Fibroblast of villous mesenchyme (primary cell): Measurements from ENCODE around the gene SRP14. TPM values are rescaled to one million over a fixed set of nuclear protein-coding genes. Genes with fewer than 3 reads are reported as not detected.

Source experiments
- DNase-seq: peaks from one replicate; pipeline ENCODE4 v3.0.0-alpha.2; 2010; ENCODE audit warnings: low read depth
- H3K4me3 ChIP-seq: 2 replicates; pipeline ENCODE4 v1.5.1; 2011; ENCODE audit warnings: low read depth, mild to moderate bottlenecking, low read length
- CTCF ChIP-seq: IDR thresholded peaks from 2 replicates; pipeline ENCODE4 v1.5.1; 2012; ENCODE audit warnings: low read depth, mild to moderate bottlenecking, low read length; ENCODE audit not compliant: insufficient read depth
- total RNA-seq: library from RNA; depleted of rRNA; stranded (reverse); fragments of >200 nt; gene quantifications from 2 replicates; pipeline ENCODE4 v1.2.3, GENCODE V29; 2012

SRP14 gene
- total RNA-seq, 1 donor, result 93.3 TPM

DNA sequence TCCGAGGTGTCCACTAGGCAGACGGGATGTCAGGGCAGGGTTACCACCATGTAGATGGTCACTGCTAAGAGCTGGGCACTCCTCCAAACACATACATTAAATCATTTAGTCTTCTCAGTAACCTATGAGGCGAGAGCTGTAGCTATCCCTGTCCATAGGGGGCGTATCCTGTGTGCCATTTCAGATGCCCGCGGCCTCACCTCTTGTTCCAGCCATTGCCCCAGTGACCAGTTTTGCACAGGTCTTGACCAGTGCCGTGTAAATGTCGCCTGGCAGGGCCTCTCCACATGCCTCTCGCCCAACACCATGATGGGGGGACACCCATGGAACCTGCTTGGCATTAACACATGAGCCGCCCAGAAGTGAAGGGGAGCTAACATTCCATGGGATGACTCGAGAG lies 20.8 kb upstream of the SRP14 start:
- DNase-seq, result no peak
- TF ChIP-seq CTCF, result no peak
- H3K4me3 ChIP-seq, result no peak overlapping the region

GRCh38 chr15:40058476-40059140 lies 19.6 kb upstream of the SRP14 start:
- no peak overlapping the region for H3K4me3 ChIP-seq
- TF ChIP-seq CTCF, result no peak
- peak; percentile 65 for DNase-seq

DNA sequence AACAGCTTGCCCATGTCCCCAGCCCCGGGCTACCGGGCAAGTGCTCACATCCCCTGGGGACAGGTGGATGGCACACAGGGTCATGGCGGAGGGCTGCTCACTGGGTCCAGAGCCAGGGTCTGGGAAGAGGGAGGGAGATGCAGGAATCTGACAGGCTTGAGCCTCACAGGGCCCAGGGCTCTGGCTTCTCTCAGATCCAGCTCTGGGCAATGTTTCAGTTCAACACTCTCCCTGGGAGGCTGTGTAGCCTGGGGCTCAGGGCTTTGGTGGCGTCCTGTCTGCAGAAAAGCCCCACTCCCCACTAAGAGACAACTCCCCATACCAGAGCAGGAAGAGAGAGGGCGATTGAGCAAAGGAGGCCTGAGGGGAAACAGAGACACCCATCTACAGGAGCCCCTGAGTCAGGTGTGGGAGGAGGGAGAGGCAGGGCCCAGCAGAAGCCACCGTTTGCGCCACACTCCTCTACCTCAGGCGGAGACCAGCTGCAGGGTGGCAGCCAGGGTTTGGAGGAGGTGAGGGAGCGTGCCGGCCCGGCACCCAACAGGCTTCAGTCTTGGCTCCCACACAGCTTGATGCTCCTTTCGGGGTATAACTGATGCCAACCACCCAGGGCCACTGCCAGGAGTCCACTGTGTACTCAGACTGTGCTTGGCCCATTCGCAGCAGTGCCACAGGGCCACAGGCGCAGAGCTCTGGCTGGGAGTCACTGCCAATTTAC lies 16.8 kb upstream of the SRP14 start:
- DNase-seq, result no peak
- no peak overlapping the region for H3K4me3 ChIP-seq
- TF ChIP-seq CTCF, result no peak

GRCh38 chr15:40054855-40055575 lies 16.0 kb upstream of the SRP14 start:
- TF ChIP-seq CTCF, result no peak
- DNase-seq, result peak; percentile 83
- no peak overlapping the region for H3K4me3 ChIP-seq

DNA sequence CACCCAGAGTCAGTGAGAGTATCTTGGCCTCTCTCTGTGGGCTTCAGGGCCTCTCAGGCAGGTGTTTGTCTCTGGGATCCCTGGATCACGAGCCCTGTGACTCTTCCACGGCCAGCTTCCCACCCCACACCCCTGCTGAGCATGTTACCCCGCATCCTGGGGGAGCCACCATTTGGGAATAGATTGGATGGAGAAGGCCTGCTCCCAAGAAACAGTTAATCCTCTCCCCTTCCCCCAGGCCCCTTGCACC lies 15.5 kb upstream of the SRP14 start:
- no peak for DNase-seq
- H3K4me3 ChIP-seq, result no peak overlapping the region
- no peak for TF ChIP-seq CTCF

GRCh38 chr15:40053831-40054604 lies 15.0 kb upstream of the SRP14 start:
- no peak for TF ChIP-seq CTCF
- DNase-seq, result no peak
- H3K4me3 ChIP-seq, result no peak overlapping the region
